ENCODE data around the gene SURF2.
A peak's percentile ranks its signal among the peaks of the same experiment; 100 is the strongest.
"Not testable (repeated sequence)": the region's sequence is repeated elsewhere in the genome, so short reads cannot be mapped to it uniquely, and the experiment has no call there.

The SURF2 gene

GRCh38 chr9:133357656-133358055 is 1.3 kb downstream of the SURF2 start:
- no peak for DNase-seq

GRCh38 chr9:133359399-133360175 is 3.2 kb downstream of the SURF2 start:
- peak; percentile 27 to 88 for DNase-seq

- peak in 1 of 2 experiments; percentile 45 for DNase-seq
These were observed 4.3 kb downstream of the SURF2 start for GRCh38 chr9:133360400-133361393.

GRCh38 chr9:133361507-133362092 is 5.2 kb downstream of the SURF2 start:
- DNase-seq = no peak

- DNase-seq = no peak
These were observed 6.2 kb downstream of the SURF2 start for GRCh38 chr9:133362359-133363044.

GRCh38 chr9:133366435-133366834 is 10.1 kb downstream of the SURF2 start:
- no peak for DNase-seq

GRCh38 chr9:133367221-133367620 is 10.9 kb downstream of the SURF2 start:
- no peak for DNase-seq

GRCh38 chr9:133367778-133368177 is 11.4 kb downstream of the SURF2 start:
- no peak for DNase-seq

GRCh38 chr9:133368249-133368881 is 12.0 kb downstream of the SURF2 start:
- peak in 1 of 2 experiments; percentile 57 for DNase-seq

GRCh38 chr9:133369422-133369821 is 13.1 kb downstream of the SURF2 start:
- no peak for DNase-seq

- DNase-seq = no peak
These were observed 13.6 kb downstream of the SURF2 start for GRCh38 chr9:133369933-133370332.

GRCh38 chr9:133370685-133371084 is 14.3 kb downstream of the SURF2 start:
- DNase-seq = no peak

- DNase-seq = no peak
These were observed 14.9 kb downstream of the SURF2 start for GRCh38 chr9:133371261-133371711.

- DNase-seq = no peak
These were observed 15.8 kb downstream of the SURF2 start for GRCh38 chr9:133372144-133372543.

GRCh38 chr9:133374612-133375115 is 18.3 kb downstream of the SURF2 start:
- DNase-seq = no peak

GRCh38 chr9:133375116-133375723 is 18.9 kb downstream of the SURF2 start:
- DNase-seq = peak in 1 of 2 experiments; percentile 54

- DNase-seq = peak; percentile 91 to 96
These were observed 19.6 kb downstream of the SURF2 start, which contains the start of the genes STKLD1 and SURF4 for GRCh38 chr9:133375724-133376654. Gene STKLD1, plus strand, starts transcription at chr9:133376366. Its CDS starts 108 bp downstream, at chr9:133376474. Gene SURF4, minus strand, starts transcription at chr9:133376060. Its CDS starts 91 bp downstream, at chr9:133375969.

GRCh38 chr9:133377280-133377679 is 20.9 kb downstream of the SURF2 start:
- not testable (repeated sequence) for DNase-seq

- DNase-seq = no peak
These were observed 21.4 kb downstream of the SURF2 start for GRCh38 chr9:133377721-133378216.

Measured in NCI-H524 (cell line).